ENCODE results near the gene SLC35G3. TPM values are rescaled to one million over a fixed set of nuclear protein-coding genes. Genes with fewer than 3 reads are reported as not detected.

SLC35G3 gene
- total RNA-seq, 1 donor from 2014 or later: not detected

- Mint-ChIP-seq H3K36me3 (ENCODE audit: low read depth) (no peaks in the 10 kb centered on the region), H3K27me3 (ENCODE audit: low read depth) (peaks cover 30% of the 10 kb centered on the region)
These were observed 1.5 kb downstream of the SLC35G3 start for GRCh38 chr17:35192708-35193107.

GRCh38 chr17:35191001-35191695, 3.0 kb downstream of the SLC35G3 start:
- Mint-ChIP-seq H3K36me3 (ENCODE audit: low read depth) (no peaks in the 10 kb centered on the region), H3K27me3 (ENCODE audit: low read depth) (peaks cover 29% of the 10 kb centered on the region), H3K4me1 (no peaks in the 10 kb centered on the region), H3K9me3 (peaks cover 3% of the 10 kb centered on the region), H3K27ac (ENCODE audit: unreplicated experiment) (no peak overlapping the region), H3K4me3 (no peak overlapping the region)
- DNase-seq (ENCODE audit: low read depth, low spot score): no peak
- TF ChIP-seq CTCF (conservative IDR thresholded peaks at IDR 0.05): no peak

More at GRCh38 chr17:35192708-35193107, 1.5 kb downstream of the SLC35G3 start:
- Mint-ChIP-seq H3K4me1 (no peaks in the 10 kb centered on the region), H3K4me3 (no peak overlapping the region), H3K9me3 (peaks cover 7% of the 10 kb centered on the region), H3K27ac (ENCODE audit: unreplicated experiment) (no peak overlapping the region)
- no peak for DNase-seq (ENCODE audit: low read depth, low spot score)
- no peak for TF ChIP-seq CTCF (conservative IDR thresholded peaks at IDR 0.05)

- Mint-ChIP-seq H3K9me3 (peaks cover 2% of the 10 kb centered on the region), H3K36me3 (ENCODE audit: low read depth) (no peaks in the 10 kb centered on the region), H3K27me3 (ENCODE audit: low read depth) (peaks cover 28% of the 10 kb centered on the region), H3K4me3 (no peak overlapping the region), H3K27ac (ENCODE audit: unreplicated experiment) (no peak overlapping the region), H3K4me1 (no peaks in the 10 kb centered on the region)
- no peak for DNase-seq (ENCODE audit: low read depth, low spot score)
- TF ChIP-seq CTCF (conservative IDR thresholded peaks at IDR 0.05): no peak
These were observed 4.9 kb downstream of the SLC35G3 start for GRCh38 chr17:35189291-35189690.

GRCh38 chr17:35188111-35188510, 6.1 kb downstream of the SLC35G3 start:
- no peaks in the 10 kb centered on the region for H3K36me3 Mint-ChIP-seq (ENCODE audit: low read depth)
- no peak overlapping the region for H3K4me3 Mint-ChIP-seq

GRCh38 chr17:35187481-35187880, 6.7 kb downstream of the SLC35G3 start:
- Mint-ChIP-seq H3K27me3 (ENCODE audit: low read depth) (peaks cover 37% of the 10 kb centered on the region), H3K9me3 (peaks cover 2% of the 10 kb centered on the region), H3K27ac (ENCODE audit: unreplicated experiment) (no peak overlapping the region), H3K4me1 (no peaks in the 10 kb centered on the region), H3K36me3 (ENCODE audit: low read depth) (no peaks in the 10 kb centered on the region), H3K4me3 (no peak overlapping the region)
- no peak for TF ChIP-seq CTCF (conservative IDR thresholded peaks at IDR 0.05)
- no peak for DNase-seq (ENCODE audit: low read depth, low spot score)

More at GRCh38 chr17:35188111-35188510, 6.1 kb downstream of the SLC35G3 start:
- Mint-ChIP-seq H3K27me3 (ENCODE audit: low read depth) (peaks cover 35% of the 10 kb centered on the region), H3K27ac (ENCODE audit: unreplicated experiment) (peak overlapping the region; percentile 44), H3K4me1 (no peaks in the 10 kb centered on the region), H3K9me3 (peaks cover 2% of the 10 kb centered on the region)
- DNase-seq (ENCODE audit: low read depth, low spot score): no peak
- TF ChIP-seq CTCF (conservative IDR thresholded peaks at IDR 0.05): no peak
